ENCODE measurements around the gene NCOA5.
"Not testable (repeated sequence)": the region's sequence is repeated elsewhere in the genome, so short reads cannot be mapped to it uniquely, and the experiment has no call there.

The NCOA5 gene

GRCh38 chr20:46119547-46119946 lies 29.8 kb upstream of the NCOA5 start:
- DNase-seq, result no peak

GRCh38 chr20:46119028-46119546 lies 29.3 kb upstream of the NCOA5 start:
- no peak for DNase-seq

GRCh38 chr20:46118481-46119020 lies 28.8 kb upstream of the NCOA5 start:
- no peak for DNase-seq

- DNase-seq, result no peak
These were observed 28.1 kb upstream of the NCOA5 start, which contains the start of gene CD40 for GRCh38 chr20:46117704-46118467. Gene CD40, plus strand, starts transcription at chr20:46118314. Its CDS starts 30 bp downstream, at chr20:46118344.

GRCh38 chr20:46114449-46114848 lies 24.7 kb upstream of the NCOA5 start:
- no peak for DNase-seq

- no peak for DNase-seq
These were observed 23.3 kb upstream of the NCOA5 start for GRCh38 chr20:46113113-46113470.

GRCh38 chr20:46112430-46113112 lies 22.8 kb upstream of the NCOA5 start:
- DNase-seq, result no peak

- no peak for DNase-seq
These were observed 22.1 kb upstream of the NCOA5 start for GRCh38 chr20:46111836-46112212.

- DNase-seq, result no peak
These were observed 21.5 kb upstream of the NCOA5 start for GRCh38 chr20:46111028-46111835.

GRCh38 chr20:46108976-46109375 lies 19.2 kb upstream of the NCOA5 start:
- no peak for DNase-seq

- no peak for DNase-seq
These were observed 18.7 kb upstream of the NCOA5 start for GRCh38 chr20:46108435-46108841.

- no peak for DNase-seq
These were observed 17.3 kb upstream of the NCOA5 start for GRCh38 chr20:46107061-46107460.

GRCh38 chr20:46104262-46104661 lies 14.5 kb upstream of the NCOA5 start:
- no peak for DNase-seq

- DNase-seq, result no peak
These were observed 13.2 kb upstream of the NCOA5 start for GRCh38 chr20:46102940-46103339.

- no peak for DNase-seq
These were observed 12.2 kb upstream of the NCOA5 start for GRCh38 chr20:46101957-46102356.

GRCh38 chr20:46100988-46101387 lies 11.2 kb upstream of the NCOA5 start:
- no peak for DNase-seq

- DNase-seq, result not testable (repeated sequence)
These were observed 10.7 kb upstream of the NCOA5 start for GRCh38 chr20:46100444-46100843.

GRCh38 chr20:46099491-46100287 lies 9.9 kb upstream of the NCOA5 start:
- DNase-seq, result no peak

- no peak for DNase-seq
These were observed 3.8 kb upstream of the NCOA5 start for GRCh38 chr20:46093531-46093930.

- not testable (repeated sequence) for DNase-seq
These were observed 2.1 kb upstream of the NCOA5 start for GRCh38 chr20:46091622-46092535.

- DNase-seq, result no peak
These were observed 670 bp downstream of the NCOA5 start for GRCh38 chr20:46089167-46089416.
